HCT116 (cell line): ENCODE measurements around the gene KCND2.

Experiments used
- ATF3 ChIP-seq: IDR thresholded peaks from 2 replicates; pipeline ENCODE4 v1.6.1; 2012
- CTCF ChIP-seq, 3 experiments: fragments of 200-600 bp in 1 of 3; sonication (generic) in 1 of 3; IDR thresholded peaks in 2 of 3; conservative IDR thresholded peaks in 1 of 3; 2 replicates each; pipeline ENCODE4 v1.5.1; 2012 to 2017; ENCODE audit warnings: low read depth in 2 of 3, low read length in 2 of 3, antibody characterized with exemption in 1 of 3, borderline replicate concordance in 1 of 3, control low read depth in 1 of 3, mild to moderate bottlenecking in 1 of 3, mixed read lengths in 1 of 3, mixed run types in 1 of 3, moderate library complexity in 1 of 3; ENCODE audit not compliant: insufficient read depth in 1 of 3
- EGR1 ChIP-seq: IDR thresholded peaks from 2 replicates; pipeline ENCODE4 v1.6.1; 2012; ENCODE audit warnings: low read depth
- FOSL1 ChIP-seq: IDR thresholded peaks from 2 replicates; pipeline ENCODE4 v1.6.1; 2012; ENCODE audit warnings: low read depth
- JUND ChIP-seq: IDR thresholded peaks from 2 replicates; pipeline ENCODE4 v1.6.1; 2012
- POLR2AphosphoS5 ChIP-seq: IDR thresholded peaks from 2 replicates; pipeline ENCODE4 v1.6.1; 2011; ENCODE audit warnings: mild to moderate bottlenecking, low read depth, low read length, moderate library complexity
- SP1 ChIP-seq: IDR thresholded peaks from 2 replicates; pipeline ENCODE4 v1.6.1; 2012; ENCODE audit warnings: low read depth
- SRF ChIP-seq: IDR thresholded peaks from 2 replicates; pipeline ENCODE4 v1.6.1; 2012; ENCODE audit warnings: low read depth
- YY1 ChIP-seq: IDR thresholded peaks from 2 replicates; pipeline ENCODE4 v1.6.1; 2011; ENCODE audit warnings: low read length, low read depth, moderate library complexity, mild to moderate bottlenecking; ENCODE audit not compliant: insufficient replicate concordance; ENCODE audit errors: extremely low read depth

GRCh38 chr7:120587243-120587642 lies 314.3 kb downstream of the KCND2 start:
- TF ChIP-seq JUND (no peak), CTCF (IDR thresholded peaks at IDR 0.05 in 2 of 3, conservative IDR thresholded peaks at IDR 0.05 in 1 of 3; ENCODE audit: borderline replicate concordance in 1 of 3, insufficient read depth in 1 of 3, low read depth in 2 of 3, low read length in 2 of 3) (no peak), YY1 (no peak), POLR2AphosphoS5 (no peak), ATF3 (no peak), SP1 (no peak), SRF (no peak), EGR1 (no peak), FOSL1 (no peak)
